ENCODE results near the gene CRK. TPM values are rescaled to one million over a fixed set of nuclear protein-coding genes. Genes with fewer than 3 reads are reported as not detected.

CRK gene
- total and polyA plus RNA-seq, 2 of the 4 experiments (the other 2 are of a cell fraction), result 57.6 to 100 TPM

GRCh38 chr17:1374431-1375177, 81.4 kb downstream of the CRK start:
- H3K9me1 ChIP-seq (ENCODE audit: insufficient read depth, low read length), result peaks cover 38% of the 10 kb centered on the region
- no peak overlapping the region for H2AK5ac ChIP-seq (ENCODE audit: low read depth, low read length)
- no peaks in the 10 kb centered on the region for H3K9me3 ChIP-seq (ENCODE audit: control insufficient read depth, insufficient read depth, low read length)
- POLR2A ChIA-PET (ENCODE audit: unreplicated experiment), result no interaction called here
- 100% methylated on average over 2 of the region's 10 CpGs; no CpG with 5 or more reads in 1 of the 2 experiments for WGBS, 2 experiments (ENCODE audit: extremely low coverage in 2 of 2, insufficient read length in 1 of 2)
- no peak overlapping the region for H3K27ac ChIP-seq (ENCODE audit: insufficient read depth, low read length)
- H3K36me3 ChIP-seq (ENCODE audit: control insufficient read depth, insufficient read depth, low read length), result peaks cover 14% of the 10 kb centered on the region
- H2AFZ ChIP-seq (replicated peaks; ENCODE audit: low read length, poor library complexity), result no peak overlapping the region
- no peak overlapping the region for H3K9ac ChIP-seq (ENCODE audit: low read depth, low read length)
- dilution Hi-C loops (cut with HindIII; ENCODE audit: low sequenced_read_pairs, unreplicated experiment), result no loop called here
- no peaks in the 10 kb centered on the region for H3K27me3 ChIP-seq (ENCODE audit: control insufficient read depth, insufficient read depth, low read length)
- no peak overlapping the region for H4K91ac ChIP-seq (ENCODE audit: insufficient read depth, low read depth, low read length)
- H3K79me1 ChIP-seq (ENCODE audit: low read depth in 1 of 2, low read length in 2 of 2), result peaks cover 0 to 65% of the 10 kb centered on the region in 2 experiments; a peak in 2 of 4 replicates
- no peak overlapping the region for H2BK20ac ChIP-seq (ENCODE audit: low read depth, low read length)
- CTCF ChIA-PET, result interaction anchor here (2.8 kb wide), 1 partner anchor 9 kb away, joined by 11 read pairs; no protein-coding TSS in a partner anchor
- H3K18ac ChIP-seq (ENCODE audit: low read depth, low read length), result no peak overlapping the region
- no peak for ATAC-seq (ENCODE audit: low read depth)
- H3K4me3 ChIP-seq (ENCODE audit: insufficient read depth, low read depth, low read length), result no peak overlapping the region
- intact Hi-C loops (cut with micrococcal nuclease), result no loop called here
- H2BK15ac ChIP-seq (ENCODE audit: low read depth, low read length), result no peak overlapping the region
- H4K5ac ChIP-seq (ENCODE audit: low read depth, low read length), result no peak overlapping the region
- in situ Hi-C loops (cut with MboI; ENCODE audit: low sequenced_read_pairs), result no loop called here
- H3K4me1 ChIP-seq (ENCODE audit: control insufficient read depth, insufficient read depth, low read length), result peaks cover 28% of the 10 kb centered on the region
- no peak overlapping the region for H4K8ac ChIP-seq (ENCODE audit: low read depth in 2 of 2, low read length in 2 of 2)
- H3K4ac ChIP-seq (ENCODE audit: low read depth, low read length), result no peak overlapping the region
- no peak for DNase-seq
- no TSS peak for BruUV-seq (replicated peaks)
- H2BK120ac ChIP-seq (ENCODE audit: low read depth, low read length), result no peak overlapping the region
- no peak overlapping the region for H3K4me2 ChIP-seq (ENCODE audit: low read depth, low read length)
- H3K56ac ChIP-seq (ENCODE audit: extremely low read depth, insufficient read depth, low read length), result no peak overlapping the region
- no peak overlapping the region for H2BK5ac ChIP-seq (ENCODE audit: low read depth, low read length, poor library complexity, severe bottlenecking)
- H2AK9ac ChIP-seq (replicated peaks; ENCODE audit: low read depth, low read length, poor library complexity), result no peak overlapping the region
- H3K14ac ChIP-seq (replicated peaks; ENCODE audit: low read depth, low read length), result no peak overlapping the region
- peaks cover 100% of the 10 kb centered on the region for H4K20me1 ChIP-seq (ENCODE audit: insufficient read depth, low read length)
- peak overlapping the region; percentile 69; the same call in 1 of the 2 replicates for H3K23ac ChIP-seq (ENCODE audit: low read depth, low read length)
- TF ChIP-seq RAD21 (IDR thresholded peaks at IDR 0.05; ENCODE audit: low read length) (no peak), SMC3 (IDR thresholded peaks at IDR 0.05; ENCODE audit: low read depth, low read length) (no peak), CHD1 (IDR thresholded peaks at IDR 0.05; ENCODE audit: low read depth, low read length) (no peak), MAFK (IDR thresholded peaks at IDR 0.05; ENCODE audit: low read depth, low read length) (no peak), USF2 (IDR thresholded peaks at IDR 0.05; ENCODE audit: low read depth, low read length) (no peak), MXI1 (IDR thresholded peaks at IDR 0.05; ENCODE audit: borderline replicate concordance, low read depth, low read length) (no peak), RFX5 (IDR thresholded peaks at IDR 0.05; ENCODE audit: low read depth, low read length) (no peak), MAZ (IDR thresholded peaks at IDR 0.05; ENCODE audit: borderline replicate concordance, low read depth, low read length) (no peak), NFE2L2 (IDR thresholded peaks at IDR 0.05; ENCODE audit: low read depth, low read length) (no peak), BHLHE40 (IDR thresholded peaks at IDR 0.05; ENCODE audit: low read depth, low read length) (no peak), FOS (IDR thresholded peaks at IDR 0.05; ENCODE audit: low read depth, low read length) (no peak), CEBPB (IDR thresholded peaks at IDR 0.05; ENCODE audit: low read depth, low read length) (no peak), POLR2A (IDR thresholded peaks at IDR 0.05; ENCODE audit: low read depth, low read length) (no peak), RCOR1 (IDR thresholded peaks at IDR 0.05; ENCODE audit: insufficient replicate concordance, low read length) (no peak), ELK1 (IDR thresholded peaks at IDR 0.05; ENCODE audit: borderline replicate concordance, low read depth, low read length) (no peak)
